ENCODE data around the gene ZBTB37.

DNA sequence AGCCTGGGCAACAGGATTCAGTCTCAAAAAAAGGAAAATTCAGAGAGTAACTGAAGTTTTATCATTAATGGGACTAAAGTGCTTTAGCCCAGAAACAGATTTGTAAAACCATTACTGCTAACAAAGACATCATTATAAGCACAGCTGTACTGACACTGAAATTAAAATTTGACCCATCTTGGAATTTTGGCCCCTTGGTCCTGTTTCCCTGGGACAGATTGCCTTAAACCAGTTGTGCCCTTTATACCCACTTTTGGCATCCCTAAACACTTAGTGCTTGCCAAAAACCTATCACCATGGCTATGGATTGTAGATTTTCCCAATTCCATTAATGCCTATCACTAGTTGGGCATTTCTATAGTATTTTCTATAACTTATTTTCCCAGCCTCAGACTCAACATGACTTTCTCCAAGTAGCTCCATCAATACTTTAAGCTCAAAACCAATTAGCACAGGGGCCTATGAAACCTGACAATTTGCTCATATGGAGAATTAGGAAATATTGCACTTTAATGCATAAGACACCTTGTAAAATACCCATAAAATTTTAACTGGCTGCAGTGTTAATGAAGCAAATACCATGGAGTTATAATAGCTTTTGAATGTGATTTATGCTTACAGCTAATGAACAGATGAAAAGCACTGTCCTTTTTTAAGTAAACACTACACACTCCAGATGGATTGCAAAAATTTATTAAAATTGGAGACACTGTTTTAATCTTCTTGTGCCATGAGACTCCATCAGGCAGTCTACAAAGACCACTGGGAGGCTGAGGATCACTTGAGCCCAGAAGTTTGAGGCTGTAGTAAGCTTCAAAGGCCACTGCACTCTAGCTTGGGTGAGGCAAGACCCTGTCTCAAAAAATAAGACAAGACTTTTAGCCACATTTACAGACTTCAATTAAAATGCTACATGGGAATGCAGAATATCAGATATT is 4.7 kb upstream of the ZBTB37 start:
- TF ChIP-seq CTCF (IDR thresholded peaks at IDR 0.05) (no peak), POLR2A (IDR thresholded peaks at IDR 0.05) (no peak)
